Measurements from ENCODE around the gene TIMM17A. TPM values are rescaled to one million over a fixed set of nuclear protein-coding genes. Genes with fewer than 3 reads are reported as not detected.
A peak's percentile ranks its signal among the peaks of the same experiment; 100 is the strongest.

Gene TIMM17A
- total RNA-seq, 1 experiment from 2014 or later, result 60.4 TPM

DNA sequence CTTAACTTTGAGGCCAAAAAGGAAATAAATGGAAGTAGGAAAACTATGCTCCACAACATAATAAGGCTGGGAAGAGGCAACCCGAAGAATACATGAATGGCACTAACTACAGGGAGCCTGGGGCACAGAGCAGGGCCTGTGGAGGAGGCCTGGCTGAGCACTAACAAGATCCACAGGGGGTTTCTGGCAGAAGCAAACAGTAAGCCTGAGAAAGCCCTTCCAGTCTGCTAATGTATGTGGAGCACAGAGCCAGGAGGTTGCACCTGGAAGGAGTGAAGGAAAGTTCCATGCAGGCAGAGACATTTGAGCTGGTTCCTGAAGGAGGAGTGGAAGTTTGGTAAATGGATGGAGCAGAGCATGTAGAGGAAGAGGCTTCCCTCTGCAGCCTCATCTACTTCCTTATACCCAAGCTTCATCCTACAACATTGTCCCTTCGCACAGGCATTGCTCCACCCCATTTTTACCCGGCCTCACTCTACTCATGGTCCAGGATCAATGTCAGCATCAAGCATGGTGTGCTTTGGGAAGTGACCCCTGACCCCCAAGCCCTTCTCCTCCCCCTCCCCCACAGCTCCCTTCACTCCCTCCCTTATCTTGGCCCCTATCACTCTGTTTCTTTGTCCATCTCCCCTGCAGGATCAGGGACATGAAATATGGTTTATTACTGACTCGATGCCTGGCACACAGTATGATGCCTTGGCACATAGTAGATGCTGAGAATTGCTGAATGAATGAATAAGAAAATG is 43.3 kb upstream of the TIMM17A start:
- H4K20me1 ChIP-seq (ENCODE audit: insufficient read depth), result no peaks in the 10 kb centered on the region
- H3K79me2 ChIP-seq (ENCODE audit: low read depth), result no peaks in the 10 kb centered on the region
- no peaks in the 10 kb centered on the region for H3K9me2 ChIP-seq (ENCODE audit: insufficient read depth)
- no peak for DNase-seq
- TF ChIP-seq EZH2 (IDR thresholded peaks at IDR 0.05; ENCODE audit: low read depth) (no peak), CTCF (conservative IDR thresholded peaks at IDR 0.05) (no peak)
- no peaks in the 10 kb centered on the region for H3K36me3 ChIP-seq (ENCODE audit: low read depth)
- H3F3A ChIP-seq (ENCODE audit: insufficient read depth, low read depth), result peaks cover 9% of the 10 kb centered on the region; the same call in 1 of the 2 replicates
- peaks cover 18% of the 10 kb centered on the region for H3K4me1 ChIP-seq (replicated peaks; ENCODE audit: insufficient read depth)
- no peak overlapping the region for H3K4me3 ChIP-seq
- H3K9me3 ChIP-seq (ENCODE audit: insufficient read depth, low read depth), result no peaks in the 10 kb centered on the region
- no TSS peak for BruUV-seq (replicated peaks)
- no peak overlapping the region for H3K27ac ChIP-seq
- CTCF ChIA-PET, result interaction anchor here (0.6 kb wide), 1 partner anchor 12 kb away, joined by 6 read pairs; no protein-coding TSS in a partner anchor
- POLR2A ChIA-PET (ENCODE audit: unreplicated experiment), result interaction anchor here (0.6 to 0.7 kb wide), 2 partner anchors 119 to 430 kb away, joined by 3 to 9 read pairs; no protein-coding TSS in a partner anchor
- H2AFZ ChIP-seq, result no peak overlapping the region
- no peaks in the 10 kb centered on the region for H3K27me3 ChIP-seq (ENCODE audit: insufficient read depth, low read depth)
- intact Hi-C loops (cut with micrococcal nuclease; ENCODE audit: unreplicated experiment), result no loop called here
- no peak overlapping the region for H3K4me2 ChIP-seq

GRCh38 chr1:201912832-201913231 is 42.5 kb upstream of the TIMM17A start:
- Histone ChIP-seq H4K20me1 (ENCODE audit: insufficient read depth) (no peaks in the 10 kb centered on the region), H3K9me2 (ENCODE audit: insufficient read depth) (no peaks in the 10 kb centered on the region), H3F3A (ENCODE audit: insufficient read depth, low read depth) (peaks cover 17% of the 10 kb centered on the region; the same call in 1 of the 2 replicates), H3K79me2 (ENCODE audit: low read depth) (no peaks in the 10 kb centered on the region), H3K27ac (no peak overlapping the region), H3K4me3 (no peak overlapping the region), H3K9me3 (ENCODE audit: insufficient read depth, low read depth) (no peaks in the 10 kb centered on the region), H3K27me3 (ENCODE audit: insufficient read depth, low read depth) (no peaks in the 10 kb centered on the region), H2AFZ (no peak overlapping the region), H3K4me1 (replicated peaks; ENCODE audit: insufficient read depth) (peaks cover 27% of the 10 kb centered on the region), H3K4me2 (no peak overlapping the region), H3K36me3 (ENCODE audit: low read depth) (no peaks in the 10 kb centered on the region)
- intact Hi-C loops (cut with micrococcal nuclease; ENCODE audit: unreplicated experiment), result no loop called here
- CTCF ChIA-PET, result interaction anchor here (0.6 to 1.2 kb wide), 3 partner anchors 28 to 56 kb away, joined by 3 to 5 read pairs (median 4); no protein-coding TSS in a partner anchor
- TF ChIP-seq EZH2 (IDR thresholded peaks at IDR 0.05; ENCODE audit: low read depth), result no peak
- no peak for TF ChIP-seq CTCF (conservative IDR thresholded peaks at IDR 0.05)
- no TSS peak for BruUV-seq (replicated peaks)
- DNase-seq, result peak; percentile 25 to 40
- POLR2A ChIA-PET (ENCODE audit: unreplicated experiment), result interaction anchor here (0.6 to 0.7 kb wide), 2 partner anchors 28 to 429 kb away, joined by 4 to 9 read pairs; no protein-coding TSS in a partner anchor

DNA sequence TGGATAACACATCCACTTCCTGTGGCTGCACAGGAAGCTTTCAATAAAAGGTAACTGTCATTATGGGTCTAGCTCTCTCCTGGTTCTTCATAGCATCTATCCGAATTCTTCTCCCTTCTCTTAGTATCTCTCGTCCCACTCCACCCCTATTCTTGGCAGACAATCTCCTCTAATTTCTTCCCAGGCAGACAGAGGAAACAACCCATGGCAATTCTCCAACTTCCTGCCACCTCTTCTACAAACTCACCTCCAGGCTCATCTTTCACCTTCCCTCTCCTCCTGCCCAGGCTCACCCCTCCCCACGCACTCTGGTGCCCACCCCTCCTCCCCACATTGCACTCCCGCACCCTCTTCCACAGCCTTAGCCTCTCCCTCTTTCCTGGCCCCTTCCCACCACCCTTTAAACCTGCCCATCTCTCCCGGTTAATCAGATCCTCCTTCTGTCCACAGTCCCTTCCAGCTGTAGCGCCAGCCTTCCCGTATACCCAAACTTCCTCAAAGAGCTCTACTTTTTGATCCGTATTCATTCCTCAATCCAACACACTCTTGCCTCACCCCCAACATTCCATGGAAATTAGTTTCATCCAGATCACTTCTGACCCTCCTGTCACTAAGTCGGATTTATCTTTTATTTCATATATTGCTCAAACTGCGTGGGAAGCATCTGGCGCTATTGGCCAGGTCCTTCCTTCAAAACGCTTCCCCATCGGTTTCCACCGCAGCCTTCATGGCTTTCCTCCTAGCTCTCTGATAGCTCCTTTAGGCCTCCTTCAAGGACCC is 40.7 kb upstream of the TIMM17A start:
- Histone ChIP-seq H3K9me2 (ENCODE audit: insufficient read depth) (no peaks in the 10 kb centered on the region), H3K79me2 (ENCODE audit: low read depth) (no peaks in the 10 kb centered on the region), H3F3A (ENCODE audit: insufficient read depth, low read depth) (peaks cover 25% of the 10 kb centered on the region; the same call in 1 of the 2 replicates), H4K20me1 (ENCODE audit: insufficient read depth) (no peaks in the 10 kb centered on the region), H3K27me3 (ENCODE audit: insufficient read depth, low read depth) (no peaks in the 10 kb centered on the region), H3K4me1 (replicated peaks; ENCODE audit: insufficient read depth) (peaks cover 38% of the 10 kb centered on the region), H3K4me3 (no peak overlapping the region), H3K27ac (no peak overlapping the region), H3K4me2 (no peak overlapping the region), H3K36me3 (ENCODE audit: low read depth) (no peaks in the 10 kb centered on the region), H2AFZ (no peak overlapping the region), H3K9me3 (ENCODE audit: insufficient read depth, low read depth) (no peaks in the 10 kb centered on the region)
- POLR2A ChIA-PET (ENCODE audit: unreplicated experiment), result interaction anchor here (0.6 to 0.7 kb wide), 2 partner anchors 40 to 153 kb away, joined by 5 to 13 read pairs; no protein-coding TSS in a partner anchor
- TF ChIP-seq EZH2 (IDR thresholded peaks at IDR 0.05; ENCODE audit: low read depth) (no peak), CTCF (conservative IDR thresholded peaks at IDR 0.05) (no peak)
- no TSS peak for BruUV-seq (replicated peaks)
- intact Hi-C loops (cut with micrococcal nuclease; ENCODE audit: unreplicated experiment), result no loop called here
- CTCF ChIA-PET, result interaction anchor here (0.7 kb wide), 1 partner anchor 220 kb away, joined by 3 read pairs; no protein-coding TSS in a partner anchor
- DNase-seq, result no peak
